WERI-Rb-1 (cell line): Measurements from ENCODE around the gene TPM4.

Experiments used
- DNase-seq: peaks from one replicate; pipeline ENCODE4 v3.0.0-alpha.2; 2020
- H3K27ac ChIP-seq: fragments of 250-450 bp; sonication (Bioruptor Pico); 2 replicates; pipeline ENCODE4 v1.5.1; 2020; ENCODE audit warnings: mild to moderate bottlenecking, moderate library complexity
- H3K27me3 ChIP-seq: fragments of 250-450 bp; sonication (Bioruptor Pico); 2 replicates; pipeline ENCODE4 v1.5.1; 2021; ENCODE audit warnings: mild to moderate bottlenecking, low read depth, moderate library complexity; ENCODE audit not compliant: insufficient read depth, severe bottlenecking
- H3K36me3 ChIP-seq: fragments of 250-450 bp; sonication (Bioruptor Pico); 2 replicates; pipeline ENCODE4 v1.5.1; 2020; ENCODE audit warnings: mild to moderate bottlenecking, moderate library complexity
- H3K4me3 ChIP-seq: 2 replicates; pipeline ENCODE4 v1.5.1; 2011; ENCODE audit warnings: low read depth, mild to moderate bottlenecking, control low read depth, low read length
- H3K9me3 ChIP-seq: fragments of 250-450 bp; sonication (Bioruptor Pico); 2 replicates; pipeline ENCODE4 v1.5.1; 2021; ENCODE audit warnings: mild to moderate bottlenecking, moderate library complexity; ENCODE audit not compliant: severe bottlenecking
- TF ChIP-seq, protein P1 (sequence below): IDR thresholded peaks from 2 replicates; pipeline ENCODE4 v1.5.1; 2011; ENCODE audit warnings: low read depth, mild to moderate bottlenecking, control low read depth, inconsistent platforms, low read length

Gene TPM4

DNA sequence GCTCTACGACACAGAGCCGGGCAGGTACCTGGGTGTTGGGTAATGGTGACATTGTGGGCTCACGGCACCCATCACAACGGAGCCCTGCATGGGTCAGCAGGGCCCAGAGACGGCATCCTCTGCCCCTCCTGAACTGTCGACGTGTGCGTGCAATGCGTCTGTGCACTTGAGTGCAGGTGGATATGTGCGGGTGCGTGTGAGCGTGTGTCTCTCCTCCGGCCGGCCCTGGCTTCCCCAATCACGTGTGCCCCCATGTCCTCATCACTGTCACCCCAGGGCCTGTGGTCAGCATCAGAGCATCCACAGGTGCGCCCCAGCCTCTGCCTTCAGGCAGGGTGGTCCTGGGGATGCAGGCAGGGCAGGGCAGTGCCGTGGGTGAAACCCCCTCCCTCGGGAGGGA lies 37.2 kb upstream of the TPM4 start:
- TF ChIP-seq, protein P1, sequence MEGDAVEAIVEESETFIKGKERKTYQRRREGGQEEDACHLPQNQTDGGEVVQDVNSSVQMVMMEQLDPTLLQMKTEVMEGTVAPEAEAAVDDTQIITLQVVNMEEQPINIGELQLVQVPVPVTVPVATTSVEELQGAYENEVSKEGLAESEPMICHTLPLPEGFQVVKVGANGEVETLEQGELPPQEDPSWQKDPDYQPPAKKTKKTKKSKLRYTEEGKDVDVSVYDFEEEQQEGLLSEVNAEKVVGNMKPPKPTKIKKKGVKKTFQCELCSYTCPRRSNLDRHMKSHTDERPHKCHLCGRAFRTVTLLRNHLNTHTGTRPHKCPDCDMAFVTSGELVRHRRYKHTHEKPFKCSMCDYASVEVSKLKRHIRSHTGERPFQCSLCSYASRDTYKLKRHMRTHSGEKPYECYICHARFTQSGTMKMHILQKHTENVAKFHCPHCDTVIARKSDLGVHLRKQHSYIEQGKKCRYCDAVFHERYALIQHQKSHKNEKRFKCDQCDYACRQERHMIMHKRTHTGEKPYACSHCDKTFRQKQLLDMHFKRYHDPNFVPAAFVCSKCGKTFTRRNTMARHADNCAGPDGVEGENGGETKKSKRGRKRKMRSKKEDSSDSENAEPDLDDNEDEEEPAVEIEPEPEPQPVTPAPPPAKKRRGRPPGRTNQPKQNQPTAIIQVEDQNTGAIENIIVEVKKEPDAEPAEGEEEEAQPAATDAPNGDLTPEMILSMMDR, result no peak
- no peak for DNase-seq
- Histone ChIP-seq H3K4me3 (no peak overlapping the region), H3K36me3 (no peaks in the 10 kb centered on the region), H3K27me3 (peaks cover 16% of the 10 kb centered on the region), H3K27ac (no peak overlapping the region), H3K9me3 (no peaks in the 10 kb centered on the region)

DNA sequence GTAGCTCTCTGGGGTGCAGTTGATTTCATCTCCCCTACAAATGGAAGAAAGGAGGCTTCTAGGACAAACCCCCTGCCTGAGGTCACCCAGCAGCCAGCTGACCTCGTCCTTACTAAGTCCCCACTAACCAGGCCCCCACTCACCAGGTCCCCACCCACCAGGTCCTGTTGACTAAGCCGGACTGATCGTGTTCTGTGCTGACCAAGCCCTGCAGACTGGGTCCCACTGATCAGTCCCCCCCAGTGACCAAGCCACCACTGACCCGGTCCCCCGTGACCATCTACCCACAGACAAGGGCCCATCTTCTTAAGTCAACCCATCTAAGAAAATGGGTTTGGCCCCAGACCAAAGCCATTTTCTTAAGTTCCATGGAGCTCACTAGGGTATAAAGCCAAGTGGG lies 36.8 kb upstream of the TPM4 start:
- Histone ChIP-seq H3K9me3 (no peaks in the 10 kb centered on the region), H3K36me3 (no peaks in the 10 kb centered on the region), H3K27me3 (peaks cover 16% of the 10 kb centered on the region), H3K4me3 (no peak overlapping the region), H3K27ac (no peak overlapping the region)
- DNase-seq, result no peak
- TF ChIP-seq, protein P1, result no peak

DNA sequence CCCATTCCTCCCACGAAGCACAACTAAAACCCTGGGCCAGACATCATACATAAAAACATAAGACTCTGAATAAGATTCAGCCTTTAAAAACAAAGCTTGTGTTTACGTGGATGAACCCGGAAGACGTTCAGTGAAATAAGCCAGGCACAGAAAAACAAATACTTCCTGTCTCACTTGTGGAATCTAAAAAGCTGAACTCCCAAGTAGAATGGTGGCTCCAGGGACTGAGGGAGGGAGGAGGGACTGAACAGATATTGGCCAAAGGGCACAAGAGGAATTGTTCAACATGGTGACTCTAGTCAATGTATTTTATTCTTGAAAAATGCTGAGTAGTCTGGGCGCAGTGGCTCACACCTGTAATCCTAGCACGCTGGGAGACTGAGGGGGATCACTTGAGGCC lies 35.7 kb upstream of the TPM4 start:
- Histone ChIP-seq H3K4me3 (no peak overlapping the region), H3K27ac (no peak overlapping the region), H3K9me3 (no peaks in the 10 kb centered on the region), H3K27me3 (peaks cover 16% of the 10 kb centered on the region), H3K36me3 (no peaks in the 10 kb centered on the region)
- DNase-seq, result no peak
- TF ChIP-seq, protein P1, result no peak

DNA sequence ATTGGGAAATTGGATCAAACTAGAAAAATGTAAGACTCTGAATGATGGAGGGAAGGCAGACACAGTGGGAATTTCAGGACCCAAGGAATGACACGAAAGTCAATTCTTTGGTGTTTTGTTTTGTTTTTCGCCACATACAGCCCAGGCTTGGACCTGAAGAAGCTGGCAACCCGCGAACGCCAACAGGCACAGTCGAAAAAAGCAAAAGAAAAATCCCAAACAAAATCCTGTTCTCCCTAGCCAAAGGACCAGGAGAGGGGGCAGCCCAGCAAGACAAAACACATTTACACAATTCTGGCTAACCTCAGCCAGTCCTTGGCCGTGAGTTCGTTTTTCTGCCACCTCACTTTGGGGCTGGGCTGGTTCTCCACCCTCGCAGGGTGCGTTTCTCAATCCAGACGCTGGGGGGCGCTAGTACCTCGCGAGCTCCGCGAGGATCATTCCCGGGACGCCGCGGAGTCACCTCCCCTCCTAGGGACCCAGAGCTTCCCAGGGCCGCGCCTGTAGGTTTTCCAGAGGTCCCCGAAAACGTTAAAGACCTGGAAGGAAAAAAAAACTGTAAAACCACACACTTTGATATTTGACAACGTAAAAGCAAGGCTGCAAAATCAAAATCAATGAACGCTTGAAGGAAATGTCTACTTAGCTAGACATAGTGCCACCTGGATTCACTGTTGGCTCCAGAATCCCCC lies 34.9 kb upstream of the TPM4 start:
- H3K9me3 ChIP-seq, result no peaks in the 10 kb centered on the region
- H3K36me3 ChIP-seq, result no peaks in the 10 kb centered on the region
- H3K27me3 ChIP-seq, result peaks cover 16% of the 10 kb centered on the region
- TF ChIP-seq, protein P1, result peak; percentile 90
- H3K27ac ChIP-seq, result no peak overlapping the region
- DNase-seq, result peak; percentile 78
- peak overlapping the region; percentile 13 for H3K4me3 ChIP-seq

DNA sequence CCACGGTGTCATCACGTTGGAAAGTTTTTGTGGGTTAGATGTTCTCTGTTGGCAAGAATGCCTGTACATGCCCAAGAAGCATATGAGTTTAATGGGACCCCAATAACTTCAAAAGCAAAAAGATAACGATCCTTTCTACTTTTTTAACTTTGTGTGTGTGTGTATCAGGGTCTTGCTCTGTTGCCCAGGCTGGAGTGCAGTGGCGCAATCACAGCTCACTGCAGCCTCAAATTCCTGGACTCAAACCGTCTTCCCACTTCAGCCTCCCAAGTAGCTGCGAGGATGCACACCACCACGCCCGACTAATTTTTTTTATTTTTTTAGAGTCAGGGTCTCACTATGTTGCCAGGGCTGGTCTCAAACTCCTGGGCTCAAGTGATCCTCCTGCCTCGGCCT lies 34.3 kb upstream of the TPM4 start:
- H3K27ac ChIP-seq, result no peak overlapping the region
- TF ChIP-seq, protein P1, result no peak
- H3K36me3 ChIP-seq, result no peaks in the 10 kb centered on the region
- no peak for DNase-seq
- peak overlapping the region; percentile 13; the same call in 1 of the 2 replicates for H3K4me3 ChIP-seq
- H3K27me3 ChIP-seq, result peaks cover 16% of the 10 kb centered on the region
- no peaks in the 10 kb centered on the region for H3K9me3 ChIP-seq
